Cardiac muscle cell (in vitro differentiated cells and primary cell): ENCODE results near the gene VOPP1. TPM values are rescaled to one million over a fixed set of nuclear protein-coding genes. Genes with fewer than 3 reads are reported as not detected.

ENCODE experiments used
- DNase-seq, 2 donors: peaks; one replicate each; pipeline versions ENCODE4 v3.0.0 to v3.0.0-alpha.2; 2010 to 2017; ENCODE audit warnings: low read depth in 1 of 2, low spot score in 1 of 2
- H3K27ac ChIP-seq: fragments of 200-600 bp; sonication (generic); 2 replicates; pipeline ENCODE4 v1.5.1; 2016
- H3K27me3 ChIP-seq: fragments of 200-600 bp; sonication (generic); 2 replicates; pipeline ENCODE4 v1.6.0; 2016; ENCODE audit warnings: control low read depth
- H3K36me3 ChIP-seq: fragments of 200-600 bp; sonication (generic); 2 replicates; pipeline ENCODE4 v1.5.1; 2016; ENCODE audit warnings: control low read depth
- H3K4me1 ChIP-seq: fragments of 200-600 bp; sonication (generic); 2 replicates; pipeline ENCODE4 v1.8.1; 2017; ENCODE audit warnings: low read depth, mild to moderate bottlenecking, mixed run types
- H3K4me3 ChIP-seq: fragments of 200-600 bp; sonication (generic); 2 replicates; pipeline ENCODE4 v1.5.1; 2016; ENCODE audit warnings: mild to moderate bottlenecking
- H3K9me3 ChIP-seq: fragments of 200-600 bp; sonication (generic); 2 replicates; pipeline ENCODE4 v1.5.1; 2017; ENCODE audit warnings: low read depth, mild to moderate bottlenecking, control low read depth
- CTCF ChIP-seq: IDR thresholded peaks from 2 replicates; pipeline ENCODE4 v1.5.1; 2012; ENCODE audit warnings: low read depth, mild to moderate bottlenecking, low read length
- polyA plus RNA-seq: library from polyadenylated mRNA; unstranded; fragments of >200 nt; fragmentation: Nextera tagmentation; extraction: Ambion mirVana; gene quantifications from 2 replicates; pipeline ENCODE4 v1.2.1, GENCODE V29; 2016
- total RNA-seq: library from RNA; depleted of rRNA; stranded (reverse); fragments of >200 nt; gene quantifications from 2 replicates; pipeline ENCODE4 v1.2.3, GENCODE V29; 2016

VOPP1 gene
- total and polyA plus RNA-seq, 2 experiments from 2014 or later: 9.6 to 19.3 TPM

- DNase-seq: no peak
- H3K27ac ChIP-seq: no peak overlapping the region
- no peaks in the 10 kb centered on the region for H3K9me3 ChIP-seq
- peaks cover 7% of the 10 kb centered on the region for H3K4me1 ChIP-seq
- H3K27me3 ChIP-seq: no peaks in the 10 kb centered on the region
- no peaks in the 10 kb centered on the region for H3K36me3 ChIP-seq
- no peak overlapping the region for H3K4me3 ChIP-seq
- no peak for TF ChIP-seq CTCF
These were observed 51.7 kb downstream of the VOPP1 start for GRCh38 chr7:55520426-55521140.

- Histone ChIP-seq H3K27ac (no peak overlapping the region), H3K9me3 (no peaks in the 10 kb centered on the region), H3K36me3 (no peaks in the 10 kb centered on the region), H3K4me1 (peaks cover 7% of the 10 kb centered on the region), H3K4me3 (no peak overlapping the region), H3K27me3 (no peaks in the 10 kb centered on the region)
- DNase-seq: no peak
- no peak for TF ChIP-seq CTCF
These were observed 53.5 kb downstream of the VOPP1 start for GRCh38 chr7:55518836-55519235.

GRCh38 chr7:55517936-55518689, 54.2 kb downstream of the VOPP1 start:
- no peak for DNase-seq
- Histone ChIP-seq H3K27me3 (no peaks in the 10 kb centered on the region), H3K36me3 (no peaks in the 10 kb centered on the region), H3K9me3 (no peaks in the 10 kb centered on the region), H3K4me1 (peaks cover 7% of the 10 kb centered on the region), H3K27ac (no peak overlapping the region), H3K4me3 (no peak overlapping the region)
- no peak for TF ChIP-seq CTCF

GRCh38 chr7:55517191-55517633, 55.1 kb downstream of the VOPP1 start:
- Histone ChIP-seq H3K4me1 (peaks cover 7% of the 10 kb centered on the region), H3K27ac (no peak overlapping the region), H3K9me3 (no peaks in the 10 kb centered on the region), H3K27me3 (no peaks in the 10 kb centered on the region), H3K36me3 (no peaks in the 10 kb centered on the region), H3K4me3 (no peak overlapping the region)
- DNase-seq: no peak
- no peak for TF ChIP-seq CTCF

- no peak for DNase-seq
- H3K36me3 ChIP-seq: no peaks in the 10 kb centered on the region
- H3K27me3 ChIP-seq: no peaks in the 10 kb centered on the region
These were observed 55.9 kb downstream of the VOPP1 start for GRCh38 chr7:55516409-55516808.

More at GRCh38 chr7:55516409-55516808, 55.9 kb downstream of the VOPP1 start:
- Histone ChIP-seq H3K9me3 (no peaks in the 10 kb centered on the region), H3K27ac (no peak overlapping the region), H3K4me3 (no peak overlapping the region), H3K4me1 (peaks cover 7% of the 10 kb centered on the region)
- TF ChIP-seq CTCF: no peak
